ENCODE results near the gene CDH26.

The CDH26 gene

GRCh38 chr20:60011512-60012507 lies 53.6 kb downstream of the CDH26 start:
- Histone ChIP-seq H3K9ac (ENCODE audit: low read length in 2 of 2) (no peak overlapping the region), H3K27ac (ENCODE audit: low read length) (no peak overlapping the region), H3K4me1 (ENCODE audit: control insufficient read depth, insufficient read depth, low read length) (no peaks in the 10 kb centered on the region), H3K27me3 (ENCODE audit: control insufficient read depth in 1 of 2, insufficient read depth in 2 of 2, low read length in 2 of 2) (no peaks in the 10 kb centered on the region), H3K36me3 (ENCODE audit: control insufficient read depth in 2 of 2, insufficient read depth in 2 of 2, low read length in 2 of 2) (no peaks in the 10 kb centered on the region), H3K9me3 (ENCODE audit: control insufficient read depth in 2 of 2, low read length in 2 of 2) (peaks cover 0 to 3% of the 10 kb centered on the region in 2 donors), H3K4me3 (ENCODE audit: low read length in 2 of 2) (no peak overlapping the region)

GRCh38 chr20:60013296-60014139 lies 55.3 kb downstream of the CDH26 start:
- peaks cover 0 to 3% of the 10 kb centered on the region in 2 donors for H3K9me3 ChIP-seq (ENCODE audit: control insufficient read depth in 2 of 2, low read length in 2 of 2)
- H3K27me3 ChIP-seq (ENCODE audit: control insufficient read depth in 1 of 2, insufficient read depth in 2 of 2, low read length in 2 of 2): no peaks in the 10 kb centered on the region
- no peaks in the 10 kb centered on the region for H3K4me1 ChIP-seq (ENCODE audit: control insufficient read depth, insufficient read depth, low read length)
- no peak overlapping the region for H3K27ac ChIP-seq (ENCODE audit: low read length)
- no peaks in the 10 kb centered on the region for H3K36me3 ChIP-seq (ENCODE audit: control insufficient read depth in 2 of 2, insufficient read depth in 2 of 2, low read length in 2 of 2)
- no peak overlapping the region for H3K4me3 ChIP-seq (ENCODE audit: low read length in 2 of 2)
- no peak overlapping the region for H3K9ac ChIP-seq (ENCODE audit: low read length in 2 of 2)

GRCh38 chr20:60016406-60016805 lies 58.2 kb downstream of the CDH26 start:
- no peak overlapping the region for H3K9ac ChIP-seq (ENCODE audit: low read length in 2 of 2)
- H3K4me3 ChIP-seq (ENCODE audit: low read length in 2 of 2): no peak overlapping the region
- H3K9me3 ChIP-seq (ENCODE audit: control insufficient read depth in 2 of 2, low read length in 2 of 2): peaks cover 0 to 3% of the 10 kb centered on the region in 2 donors
- no peaks in the 10 kb centered on the region for H3K27me3 ChIP-seq (ENCODE audit: control insufficient read depth in 1 of 2, insufficient read depth in 2 of 2, low read length in 2 of 2)
- H3K36me3 ChIP-seq (ENCODE audit: control insufficient read depth in 2 of 2, insufficient read depth in 2 of 2, low read length in 2 of 2): no peaks in the 10 kb centered on the region
- no peak overlapping the region for H3K27ac ChIP-seq (ENCODE audit: low read length)
- no peaks in the 10 kb centered on the region for H3K4me1 ChIP-seq (ENCODE audit: control insufficient read depth, insufficient read depth, low read length)

- no peaks in the 10 kb centered on the region for H3K36me3 ChIP-seq (ENCODE audit: control insufficient read depth in 2 of 2, insufficient read depth in 2 of 2, low read length in 2 of 2)
- peaks cover 0 to 3% of the 10 kb centered on the region in 2 donors for H3K9me3 ChIP-seq (ENCODE audit: control insufficient read depth in 2 of 2, low read length in 2 of 2)
- no peak overlapping the region for H3K4me3 ChIP-seq (ENCODE audit: low read length in 2 of 2)
- no peak overlapping the region for H3K9ac ChIP-seq (ENCODE audit: low read length in 2 of 2)
- H3K27me3 ChIP-seq (ENCODE audit: control insufficient read depth in 1 of 2, insufficient read depth in 2 of 2, low read length in 2 of 2): no peaks in the 10 kb centered on the region
- H3K27ac ChIP-seq (ENCODE audit: low read length): no peak overlapping the region
- no peaks in the 10 kb centered on the region for H3K4me1 ChIP-seq (ENCODE audit: control insufficient read depth, insufficient read depth, low read length)
These were observed 62.0 kb downstream of the CDH26 start for GRCh38 chr20:60020251-60020650.

GRCh38 chr20:60021104-60021503 lies 62.9 kb downstream of the CDH26 start:
- Histone ChIP-seq H3K9ac (ENCODE audit: low read length in 2 of 2) (no peak overlapping the region), H3K4me1 (ENCODE audit: control insufficient read depth, insufficient read depth, low read length) (no peaks in the 10 kb centered on the region), H3K36me3 (ENCODE audit: control insufficient read depth in 2 of 2, insufficient read depth in 2 of 2, low read length in 2 of 2) (no peaks in the 10 kb centered on the region)

GRCh38 chr20:60022849-60023248 lies 64.6 kb downstream of the CDH26 start:
- Histone ChIP-seq H3K27me3 (ENCODE audit: control insufficient read depth in 1 of 2, insufficient read depth in 2 of 2, low read length in 2 of 2) (peaks cover 0 to 2% of the 10 kb centered on the region in 2 donors), H3K9ac (ENCODE audit: low read length in 2 of 2) (no peak overlapping the region), H3K27ac (ENCODE audit: low read length) (no peak overlapping the region), H3K4me1 (ENCODE audit: control insufficient read depth, insufficient read depth, low read length) (no peaks in the 10 kb centered on the region), H3K9me3 (ENCODE audit: control insufficient read depth in 2 of 2, low read length in 2 of 2) (peaks cover 0 to 6% of the 10 kb centered on the region in 2 donors), H3K4me3 (ENCODE audit: low read length in 2 of 2) (no peak overlapping the region), H3K36me3 (ENCODE audit: control insufficient read depth in 2 of 2, insufficient read depth in 2 of 2, low read length in 2 of 2) (no peaks in the 10 kb centered on the region)

More at GRCh38 chr20:60021104-60021503, 62.9 kb downstream of the CDH26 start:
- Histone ChIP-seq H3K27ac (ENCODE audit: low read length) (no peak overlapping the region), H3K4me3 (ENCODE audit: low read length in 2 of 2) (no peak overlapping the region), H3K9me3 (ENCODE audit: control insufficient read depth in 2 of 2, low read length in 2 of 2) (peaks cover 0 to 2% of the 10 kb centered on the region in 2 donors), H3K27me3 (ENCODE audit: control insufficient read depth in 1 of 2, insufficient read depth in 2 of 2, low read length in 2 of 2) (peaks cover 0 to 2% of the 10 kb centered on the region in 2 donors)

- Histone ChIP-seq H3K27me3 (ENCODE audit: control insufficient read depth in 1 of 2, insufficient read depth in 2 of 2, low read length in 2 of 2) (peaks cover 0 to 2% of the 10 kb centered on the region in 2 donors), H3K36me3 (ENCODE audit: control insufficient read depth in 2 of 2, insufficient read depth in 2 of 2, low read length in 2 of 2) (no peaks in the 10 kb centered on the region), H3K27ac (ENCODE audit: low read length) (no peak overlapping the region)
These were observed 66.0 kb downstream of the CDH26 start for GRCh38 chr20:60024245-60024644.

GRCh38 chr20:60024801-60025200 lies 66.6 kb downstream of the CDH26 start:
- H3K9ac ChIP-seq (ENCODE audit: low read length in 2 of 2): no peak overlapping the region
- H3K9me3 ChIP-seq (ENCODE audit: control insufficient read depth in 2 of 2, low read length in 2 of 2): peaks cover 0 to 6% of the 10 kb centered on the region in 2 donors
- H3K27ac ChIP-seq (ENCODE audit: low read length): no peak overlapping the region
- no peaks in the 10 kb centered on the region for H3K4me1 ChIP-seq (ENCODE audit: control insufficient read depth, insufficient read depth, low read length)
- no peaks in the 10 kb centered on the region for H3K36me3 ChIP-seq (ENCODE audit: control insufficient read depth in 2 of 2, insufficient read depth in 2 of 2, low read length in 2 of 2)
- H3K4me3 ChIP-seq (ENCODE audit: low read length in 2 of 2): no peak overlapping the region
- H3K27me3 ChIP-seq (ENCODE audit: control insufficient read depth in 1 of 2, insufficient read depth in 2 of 2, low read length in 2 of 2): peaks cover 0 to 2% of the 10 kb centered on the region in 2 donors

More at GRCh38 chr20:60024245-60024644, 66.0 kb downstream of the CDH26 start:
- H3K9me3 ChIP-seq (ENCODE audit: control insufficient read depth in 2 of 2, low read length in 2 of 2): peaks cover 0 to 6% of the 10 kb centered on the region in 2 donors
- no peaks in the 10 kb centered on the region for H3K4me1 ChIP-seq (ENCODE audit: control insufficient read depth, insufficient read depth, low read length)
- no peak overlapping the region for H3K4me3 ChIP-seq (ENCODE audit: low read length in 2 of 2)
- H3K9ac ChIP-seq (ENCODE audit: low read length in 2 of 2): no peak overlapping the region

GRCh38 chr20:60026010-60026409 lies 67.8 kb downstream of the CDH26 start:
- Histone ChIP-seq H3K27me3 (ENCODE audit: control insufficient read depth in 1 of 2, insufficient read depth in 2 of 2, low read length in 2 of 2) (peaks cover 0 to 2% of the 10 kb centered on the region in 2 donors), H3K4me3 (ENCODE audit: low read length in 2 of 2) (no peak overlapping the region), H3K4me1 (ENCODE audit: control insufficient read depth, insufficient read depth, low read length) (no peaks in the 10 kb centered on the region), H3K9me3 (ENCODE audit: control insufficient read depth in 2 of 2, low read length in 2 of 2) (peaks cover 0 to 6% of the 10 kb centered on the region in 2 donors), H3K9ac (ENCODE audit: low read length in 2 of 2) (no peak overlapping the region), H3K27ac (ENCODE audit: low read length) (no peak overlapping the region), H3K36me3 (ENCODE audit: control insufficient read depth in 2 of 2, insufficient read depth in 2 of 2, low read length in 2 of 2) (no peaks in the 10 kb centered on the region)

- no peak overlapping the region for H3K4me3 ChIP-seq (ENCODE audit: low read length in 2 of 2)
- H3K27me3 ChIP-seq (ENCODE audit: control insufficient read depth in 1 of 2, insufficient read depth in 2 of 2, low read length in 2 of 2): peaks cover 0 to 2% of the 10 kb centered on the region in 2 donors
- peaks cover 0 to 6% of the 10 kb centered on the region in 2 donors for H3K9me3 ChIP-seq (ENCODE audit: control insufficient read depth in 2 of 2, low read length in 2 of 2)
- no peak overlapping the region for H3K9ac ChIP-seq (ENCODE audit: low read length in 2 of 2)
- no peak overlapping the region for H3K27ac ChIP-seq (ENCODE audit: low read length)
- peaks cover 8% of the 10 kb centered on the region for H3K4me1 ChIP-seq (ENCODE audit: control insufficient read depth, insufficient read depth, low read length)
- no peaks in the 10 kb centered on the region for H3K36me3 ChIP-seq (ENCODE audit: control insufficient read depth in 2 of 2, insufficient read depth in 2 of 2, low read length in 2 of 2)
These were observed 72.2 kb downstream of the CDH26 start for GRCh38 chr20:60030471-60030870.

All from stomach smooth muscle (tissue), 2 donors.